Measurements from ENCODE around the gene KCNT2. TPM values are rescaled to one million over a fixed set of nuclear protein-coding genes. Genes with fewer than 3 reads are reported as not detected.

Gene KCNT2
- total RNA-seq, 1 experiment from 2014 or later, result not detected

DNA sequence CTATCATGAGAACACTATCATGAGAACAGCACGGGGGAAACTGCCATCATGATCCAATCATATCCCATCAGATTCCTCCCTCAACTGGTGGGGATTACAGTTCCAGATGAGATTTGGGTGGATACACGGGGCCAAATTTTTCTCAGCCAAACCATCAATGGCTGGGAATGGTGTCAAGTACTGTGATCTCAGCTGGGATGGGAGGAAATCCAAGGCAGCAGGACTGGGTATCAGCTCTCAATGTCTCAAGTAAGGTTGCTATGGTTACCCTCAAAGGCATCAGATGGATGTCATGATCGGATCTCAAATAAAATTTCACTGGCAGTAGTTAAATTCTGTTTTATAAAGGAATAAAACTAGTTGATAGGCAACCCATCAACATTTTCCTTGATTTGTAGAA, 399.0 kb downstream of the KCNT2 start:
- Histone ChIP-seq H3K4me3 (ENCODE audit: low read length) (no peak overlapping the region), H2AFZ (ENCODE audit: low read length) (no peak overlapping the region), H3K27ac (ENCODE audit: low read length) (no peak overlapping the region), H4K20me1 (ENCODE audit: insufficient read depth, low read depth, low read length) (no peaks in the 10 kb centered on the region), H3K36me3 (ENCODE audit: insufficient read depth, low read length) (no peaks in the 10 kb centered on the region), H3K4me1 (ENCODE audit: low read length) (no peaks in the 10 kb centered on the region), H3K27me3 (ENCODE audit: low read length) (no peaks in the 10 kb centered on the region), H3K9me3 (ENCODE audit: low read length) (0 out of 2 replicates have a peak, but pooled peaks cover 4% of the 10 kb centered on the region), H3K4me2 (ENCODE audit: low read depth, low read length, poor library complexity, severe bottlenecking) (no peak overlapping the region), H3K9ac (ENCODE audit: low read length) (no peak overlapping the region), H3K9me2 (replicated peaks; ENCODE audit: insufficient read depth, low read length) (no peaks in the 10 kb centered on the region), H3K79me2 (ENCODE audit: low read length) (no peaks in the 10 kb centered on the region)
- no peak for DNase-seq

DNA sequence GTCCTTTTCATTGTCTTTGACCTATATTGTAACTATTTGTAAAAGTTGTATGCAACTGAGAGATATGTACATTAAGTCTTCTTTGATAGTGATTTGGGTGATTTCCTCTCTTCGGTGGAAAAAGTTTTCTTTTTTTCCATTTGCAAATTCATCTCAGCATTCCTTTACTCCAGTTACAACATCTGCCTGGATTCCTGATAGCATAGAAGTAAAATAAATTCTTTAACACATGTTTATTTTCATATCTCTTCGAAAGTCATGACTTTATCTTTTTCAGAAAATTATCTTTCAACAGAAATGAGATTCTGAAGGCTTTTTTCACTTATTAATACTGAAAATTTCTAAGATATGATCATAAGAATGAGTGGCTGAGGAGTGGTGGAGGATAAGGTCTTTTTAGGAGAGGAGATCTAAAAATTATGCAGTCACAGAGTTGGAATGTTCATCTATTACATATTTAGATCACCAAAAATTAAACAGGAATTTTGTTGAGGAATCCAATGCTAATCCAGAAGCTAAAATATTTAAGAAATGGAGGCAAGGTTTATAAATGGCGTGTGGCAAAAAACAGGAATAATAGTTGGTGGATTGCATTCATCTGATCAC, 400.5 kb downstream of the KCNT2 start:
- H3K9me3 ChIP-seq (ENCODE audit: low read length), result 0 out of 2 replicates have a peak, but pooled peaks cover 4% of the 10 kb centered on the region
- H3K9ac ChIP-seq (ENCODE audit: low read length), result no peak overlapping the region
- H3K27ac ChIP-seq (ENCODE audit: low read length), result no peak overlapping the region
- no peaks in the 10 kb centered on the region for H3K9me2 ChIP-seq (replicated peaks; ENCODE audit: insufficient read depth, low read length)
- no peaks in the 10 kb centered on the region for H3K36me3 ChIP-seq (ENCODE audit: insufficient read depth, low read length)
- H2AFZ ChIP-seq (ENCODE audit: low read length), result no peak overlapping the region
- H3K27me3 ChIP-seq (ENCODE audit: low read length), result no peaks in the 10 kb centered on the region
- H3K4me2 ChIP-seq (ENCODE audit: low read depth, low read length, poor library complexity, severe bottlenecking), result no peak overlapping the region
- H3K79me2 ChIP-seq (ENCODE audit: low read length), result no peaks in the 10 kb centered on the region
- no peaks in the 10 kb centered on the region for H4K20me1 ChIP-seq (ENCODE audit: insufficient read depth, low read depth, low read length)
- no peak for DNase-seq
- H3K4me3 ChIP-seq (ENCODE audit: low read length), result no peak overlapping the region
- H3K4me1 ChIP-seq (ENCODE audit: low read length), result no peaks in the 10 kb centered on the region

DNA sequence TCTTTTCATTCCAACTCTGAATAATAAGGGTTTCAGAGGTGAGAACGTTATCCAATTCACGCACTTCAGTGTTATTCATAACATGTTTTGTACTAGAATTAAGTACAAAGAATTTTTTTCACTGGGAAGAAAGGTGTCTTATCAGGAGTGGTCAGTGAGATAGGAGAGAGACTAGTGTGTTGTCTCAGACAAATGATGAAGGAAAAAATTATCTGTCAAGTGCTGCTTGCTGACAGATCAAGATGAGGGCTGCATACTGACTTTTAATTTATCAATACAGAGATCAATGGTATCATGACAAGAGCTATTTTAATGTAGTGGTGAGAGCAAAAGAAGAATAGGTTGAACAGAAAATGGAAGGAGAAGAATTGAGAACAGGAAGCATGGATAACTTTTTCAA, 402.4 kb downstream of the KCNT2 start:
- Histone ChIP-seq H3K4me2 (ENCODE audit: low read depth, low read length, poor library complexity, severe bottlenecking) (no peak overlapping the region), H3K27me3 (ENCODE audit: low read length) (no peaks in the 10 kb centered on the region), H3K4me3 (ENCODE audit: low read length) (no peak overlapping the region), H3K36me3 (ENCODE audit: insufficient read depth, low read length) (no peaks in the 10 kb centered on the region), H3K79me2 (ENCODE audit: low read length) (no peaks in the 10 kb centered on the region), H3K4me1 (ENCODE audit: low read length) (no peaks in the 10 kb centered on the region), H2AFZ (ENCODE audit: low read length) (no peak overlapping the region), H4K20me1 (ENCODE audit: insufficient read depth, low read depth, low read length) (no peaks in the 10 kb centered on the region), H3K9me3 (ENCODE audit: low read length) (0 out of 2 replicates have a peak, but pooled peaks cover 4% of the 10 kb centered on the region), H3K9ac (ENCODE audit: low read length) (no peak overlapping the region), H3K9me2 (replicated peaks; ENCODE audit: insufficient read depth, low read length) (no peaks in the 10 kb centered on the region), H3K27ac (ENCODE audit: low read length) (no peak overlapping the region)
- DNase-seq, result no peak

- Histone ChIP-seq H2AFZ (ENCODE audit: low read length) (no peak overlapping the region), H3K9me2 (replicated peaks; ENCODE audit: insufficient read depth, low read length) (no peaks in the 10 kb centered on the region), H3K4me1 (ENCODE audit: low read length) (no peaks in the 10 kb centered on the region), H3K27me3 (ENCODE audit: low read length) (no peaks in the 10 kb centered on the region), H4K20me1 (ENCODE audit: insufficient read depth, low read depth, low read length) (no peaks in the 10 kb centered on the region), H3K27ac (ENCODE audit: low read length) (no peak overlapping the region), H3K9me3 (ENCODE audit: low read length) (peaks cover 2% of the 10 kb centered on the region; the same call in 1 of the 2 replicates), H3K9ac (ENCODE audit: low read length) (no peak overlapping the region), H3K36me3 (ENCODE audit: insufficient read depth, low read length) (no peaks in the 10 kb centered on the region), H3K4me3 (ENCODE audit: low read length) (no peak overlapping the region), H3K4me2 (ENCODE audit: low read depth, low read length, poor library complexity, severe bottlenecking) (no peak overlapping the region), H3K79me2 (ENCODE audit: low read length) (no peaks in the 10 kb centered on the region)
- no peak for DNase-seq
Observed at GRCh38 chr1:196196486-196196885, 411.8 kb downstream of the KCNT2 start.

- Histone ChIP-seq H3K36me3 (ENCODE audit: insufficient read depth, low read length) (no peaks in the 10 kb centered on the region), H3K4me2 (ENCODE audit: low read depth, low read length, poor library complexity, severe bottlenecking) (no peak overlapping the region), H3K27me3 (ENCODE audit: low read length) (no peaks in the 10 kb centered on the region), H3K9me2 (replicated peaks; ENCODE audit: insufficient read depth, low read length) (no peaks in the 10 kb centered on the region), H4K20me1 (ENCODE audit: insufficient read depth, low read depth, low read length) (no peaks in the 10 kb centered on the region), H3K4me1 (ENCODE audit: low read length) (no peaks in the 10 kb centered on the region), H3K9me3 (ENCODE audit: low read length) (peaks cover 2% of the 10 kb centered on the region; the same call in 1 of the 2 replicates), H3K79me2 (ENCODE audit: low read length) (no peaks in the 10 kb centered on the region), H3K4me3 (ENCODE audit: low read length) (no peak overlapping the region), H3K27ac (ENCODE audit: low read length) (no peak overlapping the region), H2AFZ (ENCODE audit: low read length) (no peak overlapping the region), H3K9ac (ENCODE audit: low read length) (no peak overlapping the region)
- no peak for DNase-seq
Observed at GRCh38 chr1:196193896-196194559, 414.2 kb downstream of the KCNT2 start.

GRCh38 chr1:196183941-196184340, 424.3 kb downstream of the KCNT2 start:
- no peaks in the 10 kb centered on the region for H3K4me1 ChIP-seq (ENCODE audit: low read length)
- no peak overlapping the region for H3K9ac ChIP-seq (ENCODE audit: low read length)
- H2AFZ ChIP-seq (ENCODE audit: low read length), result no peak overlapping the region
- no peak overlapping the region for H3K4me2 ChIP-seq (ENCODE audit: low read depth, low read length, poor library complexity, severe bottlenecking)
- H3K36me3 ChIP-seq (ENCODE audit: insufficient read depth, low read length), result no peaks in the 10 kb centered on the region
- no peaks in the 10 kb centered on the region for H3K79me2 ChIP-seq (ENCODE audit: low read length)
- no peaks in the 10 kb centered on the region for H3K9me2 ChIP-seq (replicated peaks; ENCODE audit: insufficient read depth, low read length)
- H3K27me3 ChIP-seq (ENCODE audit: low read length), result no peaks in the 10 kb centered on the region
- H4K20me1 ChIP-seq (ENCODE audit: insufficient read depth, low read depth, low read length), result no peaks in the 10 kb centered on the region
- DNase-seq, result no peak
- H3K27ac ChIP-seq (ENCODE audit: low read length), result no peak overlapping the region
- no peak overlapping the region for H3K4me3 ChIP-seq (ENCODE audit: low read length)
- H3K9me3 ChIP-seq (ENCODE audit: low read length), result peaks cover 3% of the 10 kb centered on the region; the same call in 1 of the 2 replicates

DNA sequence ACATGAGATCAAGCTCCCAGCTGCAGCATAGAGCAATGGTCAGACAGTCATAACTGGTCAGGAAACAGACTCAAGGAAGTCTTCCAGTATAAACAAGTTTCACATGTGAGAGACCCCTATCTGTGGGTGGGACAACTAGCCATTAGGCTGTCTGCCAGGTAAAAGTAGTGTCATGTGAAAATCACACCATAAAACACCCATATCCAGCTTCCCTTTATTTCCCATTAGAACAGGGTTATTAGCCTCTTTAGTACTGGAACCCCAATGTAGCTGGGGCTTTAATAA, 426.7 kb downstream of the KCNT2 start:
- Histone ChIP-seq H3K4me3 (ENCODE audit: low read length) (no peak overlapping the region), H3K9me3 (ENCODE audit: low read length) (peaks cover 3% of the 10 kb centered on the region; the same call in 1 of the 2 replicates), H3K4me2 (ENCODE audit: low read depth, low read length, poor library complexity, severe bottlenecking) (no peak overlapping the region), H3K36me3 (ENCODE audit: insufficient read depth, low read length) (no peaks in the 10 kb centered on the region), H3K79me2 (ENCODE audit: low read length) (no peaks in the 10 kb centered on the region), H3K9me2 (replicated peaks; ENCODE audit: insufficient read depth, low read length) (no peaks in the 10 kb centered on the region), H3K27me3 (ENCODE audit: low read length) (no peaks in the 10 kb centered on the region), H3K9ac (ENCODE audit: low read length) (no peak overlapping the region), H2AFZ (ENCODE audit: low read length) (no peak overlapping the region), H3K4me1 (ENCODE audit: low read length) (no peaks in the 10 kb centered on the region), H4K20me1 (ENCODE audit: insufficient read depth, low read depth, low read length) (no peaks in the 10 kb centered on the region), H3K27ac (ENCODE audit: low read length) (no peak overlapping the region)
- DNase-seq, result no peak

- Histone ChIP-seq H3K9ac (ENCODE audit: low read length) (no peak overlapping the region), H2AFZ (ENCODE audit: low read length) (no peak overlapping the region), H3K4me3 (ENCODE audit: low read length) (no peak overlapping the region), H3K4me2 (ENCODE audit: low read depth, low read length, poor library complexity, severe bottlenecking) (no peak overlapping the region), H3K36me3 (ENCODE audit: insufficient read depth, low read length) (no peaks in the 10 kb centered on the region), H3K4me1 (ENCODE audit: low read length) (no peaks in the 10 kb centered on the region), H3K79me2 (ENCODE audit: low read length) (no peaks in the 10 kb centered on the region), H3K9me3 (ENCODE audit: low read length) (peaks cover 3% of the 10 kb centered on the region; the same call in 1 of the 2 replicates), H3K9me2 (replicated peaks; ENCODE audit: insufficient read depth, low read length) (no peaks in the 10 kb centered on the region), H3K27me3 (ENCODE audit: low read length) (no peaks in the 10 kb centered on the region), H4K20me1 (ENCODE audit: insufficient read depth, low read depth, low read length) (no peaks in the 10 kb centered on the region), H3K27ac (ENCODE audit: low read length) (no peak overlapping the region)
- DNase-seq, result no peak
Observed at GRCh38 chr1:196180847-196181593, 427.2 kb downstream of the KCNT2 start.

Data from Karpas-422 (cell line).